GM21723 (cell line): ENCODE measurements around the gene PTPRM.

Experiments
- ATAC-seq: cut with Tn5 transposase; IDR thresholded peaks from one replicate; pipeline ENCODE4 v1.9.1; 2021; ENCODE audit warnings: mild to moderate bottlenecking, moderate library complexity; ENCODE audit not compliant: unreplicated experiment

PTPRM gene

DNA sequence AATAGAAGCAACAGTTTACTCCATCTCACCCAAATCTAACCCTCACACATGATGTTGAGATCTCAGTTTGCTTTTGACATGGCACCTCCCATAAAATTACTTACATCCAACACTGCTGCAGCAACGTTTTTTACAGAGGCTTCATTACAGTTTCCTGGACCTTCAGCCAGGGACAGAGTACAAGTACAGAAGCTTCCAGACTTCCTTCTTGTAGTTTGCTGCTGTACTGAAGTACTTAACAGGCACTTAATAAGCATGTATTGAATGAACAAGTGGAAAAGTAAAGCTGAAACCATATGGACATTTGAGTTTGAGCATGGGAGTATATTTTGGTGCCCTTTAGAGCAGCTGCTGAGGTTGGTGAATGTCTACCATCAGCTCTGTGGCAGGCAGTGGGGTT lies 514.2 kb downstream of the PTPRM start:
- ATAC-seq, result no peak

DNA sequence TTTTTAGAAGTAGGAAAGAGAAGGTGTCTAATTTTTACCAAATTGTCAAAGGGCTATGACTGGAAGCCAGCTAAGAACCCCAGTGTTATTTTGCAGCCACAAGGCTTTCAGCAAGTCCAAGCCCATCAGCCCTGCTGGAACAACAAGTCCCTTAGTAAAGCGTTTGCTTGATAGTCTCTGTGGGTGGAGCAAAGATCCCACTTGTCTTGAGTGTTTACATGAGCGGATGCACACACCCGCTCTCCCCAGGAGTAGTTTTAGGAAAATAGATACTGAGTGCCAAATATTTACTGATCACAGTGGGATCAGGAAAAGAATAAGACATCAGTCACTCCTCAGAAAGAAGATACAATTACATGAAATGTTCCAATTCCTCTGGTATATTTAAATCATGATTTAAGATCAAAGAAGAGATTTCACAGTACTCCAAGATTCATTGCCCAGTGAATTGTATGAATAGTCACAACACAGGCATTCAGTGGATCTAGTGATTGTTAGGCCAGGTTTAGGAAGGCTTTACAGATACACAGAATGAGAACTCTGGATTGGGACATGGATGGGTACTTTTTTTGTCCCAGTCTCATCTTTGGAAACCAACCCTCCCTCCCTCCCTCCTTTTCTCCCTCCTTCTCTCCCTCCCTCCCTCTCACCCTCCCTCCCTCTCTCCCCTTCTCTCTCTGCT lies 514.9 kb downstream of the PTPRM start:
- no peak for ATAC-seq

DNA sequence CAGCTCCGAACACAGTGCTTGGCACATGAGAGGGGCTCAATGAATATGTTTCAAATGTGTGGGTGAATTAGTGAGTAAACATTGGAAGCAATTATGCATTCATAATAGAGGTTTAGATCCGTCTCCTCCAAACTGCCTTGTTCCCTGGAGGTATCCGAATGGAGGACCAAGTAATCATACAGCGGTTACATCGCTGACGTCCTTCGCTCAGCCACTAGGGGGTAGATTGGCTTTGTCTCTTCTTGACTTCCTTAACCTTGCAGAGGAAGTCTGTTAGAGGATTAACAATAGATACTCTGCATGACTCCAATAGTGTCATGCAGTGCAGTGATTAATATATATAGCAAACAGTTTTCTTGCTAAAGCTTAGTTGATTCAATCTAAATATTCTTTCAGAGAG lies 517.0 kb downstream of the PTPRM start:
- ATAC-seq, result no peak

DNA sequence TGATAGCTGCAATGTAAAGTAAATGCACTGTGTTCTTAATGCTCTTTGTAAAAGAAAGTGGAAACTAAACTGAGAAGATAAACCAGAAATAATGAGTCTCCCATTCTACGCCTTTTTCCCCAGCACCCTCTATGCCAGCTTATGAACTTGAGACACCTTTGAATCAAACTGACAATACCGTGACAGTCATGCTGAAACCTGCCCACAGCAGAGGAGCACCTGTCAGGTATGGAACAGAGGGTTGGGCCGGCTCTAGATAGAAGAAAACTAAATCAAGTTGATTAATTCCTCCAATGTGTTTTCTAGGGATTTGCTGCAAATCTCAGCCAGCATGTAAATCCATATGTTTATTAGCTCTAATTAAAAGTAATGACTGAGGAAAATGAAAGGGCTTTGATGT lies 521.5 kb downstream of the PTPRM start:
- ATAC-seq, result no peak

DNA sequence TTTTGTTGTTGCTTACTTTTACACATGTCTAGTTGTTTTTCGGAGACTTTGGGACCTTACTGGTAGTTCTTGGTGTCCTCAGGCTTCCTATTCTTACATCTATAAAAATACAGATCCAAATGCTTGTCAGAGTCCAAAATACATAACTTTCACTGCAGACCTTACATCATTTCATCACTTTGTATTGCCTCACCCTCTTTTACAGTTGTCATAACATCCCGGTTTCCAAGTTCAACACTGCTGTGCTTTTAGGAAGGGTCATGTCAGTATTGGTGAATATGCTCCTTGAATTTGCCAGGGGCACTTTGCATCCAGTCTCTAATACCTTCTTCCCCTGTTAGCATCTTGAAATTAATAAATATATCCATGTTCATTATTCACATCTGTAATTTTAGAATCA lies 523.9 kb downstream of the PTPRM start:
- ATAC-seq, result no peak

DNA sequence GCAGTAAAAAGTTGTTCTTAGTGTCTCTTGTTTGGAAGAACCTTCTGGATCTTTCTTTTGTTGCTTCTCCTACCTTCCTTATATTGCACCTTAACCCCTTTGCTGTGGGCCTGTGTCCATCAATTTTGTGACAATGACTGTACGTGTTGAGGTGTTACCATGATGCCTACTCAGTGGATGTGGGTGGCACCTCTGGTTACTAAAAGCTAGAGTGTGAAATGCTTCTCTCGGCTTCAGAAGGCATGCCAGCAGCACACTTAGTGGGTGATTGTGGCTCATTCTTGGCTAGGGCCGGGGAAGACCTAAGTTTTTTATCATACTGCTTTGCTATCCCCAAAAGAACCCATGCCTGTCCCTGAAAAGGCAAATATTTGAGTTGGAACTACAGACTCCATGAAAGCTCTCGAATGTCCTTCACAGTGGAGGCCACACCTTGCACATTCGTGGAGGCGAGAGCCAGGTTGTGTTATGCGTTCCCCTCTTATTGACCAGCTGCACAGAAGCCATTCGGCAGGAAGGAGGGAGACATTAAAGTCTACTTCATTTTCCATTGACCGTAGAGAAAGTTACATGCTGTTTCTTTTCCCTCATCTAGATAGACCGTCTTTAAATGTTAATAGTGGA lies 528.9 kb downstream of the PTPRM start:
- no peak for ATAC-seq

DNA sequence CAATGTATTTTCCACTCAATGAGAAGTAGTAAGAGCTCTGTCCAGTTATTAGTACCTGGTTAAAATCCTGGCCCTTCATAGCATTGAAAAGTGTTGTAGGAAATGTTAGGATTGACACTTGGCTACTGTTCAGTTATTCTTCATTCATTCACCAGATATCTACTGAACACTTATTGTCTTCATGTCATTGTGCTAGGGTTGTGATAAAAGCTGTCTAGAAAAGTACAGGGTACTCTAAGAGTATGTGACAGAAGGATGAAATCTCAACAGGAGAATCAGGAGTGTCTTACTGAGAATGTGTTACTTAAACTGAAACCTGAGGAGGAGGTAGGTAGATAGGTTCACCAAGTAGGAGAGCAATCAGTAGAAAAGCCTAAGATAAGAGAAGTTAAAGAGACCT lies 530.3 kb downstream of the PTPRM start:
- ATAC-seq, result no peak

DNA sequence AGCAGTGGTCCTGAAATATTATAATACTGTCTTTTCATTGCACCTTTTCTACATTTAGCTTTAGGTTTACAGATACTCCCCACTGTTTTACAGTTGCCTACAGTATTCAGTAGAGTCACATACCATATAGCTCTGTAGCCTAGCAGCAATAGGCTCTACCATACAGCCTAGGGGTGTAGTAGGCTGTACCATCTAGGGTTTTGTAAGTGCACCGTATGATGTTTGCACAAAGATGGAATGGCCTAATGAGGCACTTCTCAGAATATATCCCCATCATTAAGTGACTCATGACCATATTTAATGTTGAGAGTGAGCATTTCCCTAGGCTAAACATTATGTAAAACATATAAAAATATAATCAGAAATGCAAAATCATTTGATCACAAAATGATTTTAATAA lies 530.8 kb downstream of the PTPRM start:
- ATAC-seq, result no peak

DNA sequence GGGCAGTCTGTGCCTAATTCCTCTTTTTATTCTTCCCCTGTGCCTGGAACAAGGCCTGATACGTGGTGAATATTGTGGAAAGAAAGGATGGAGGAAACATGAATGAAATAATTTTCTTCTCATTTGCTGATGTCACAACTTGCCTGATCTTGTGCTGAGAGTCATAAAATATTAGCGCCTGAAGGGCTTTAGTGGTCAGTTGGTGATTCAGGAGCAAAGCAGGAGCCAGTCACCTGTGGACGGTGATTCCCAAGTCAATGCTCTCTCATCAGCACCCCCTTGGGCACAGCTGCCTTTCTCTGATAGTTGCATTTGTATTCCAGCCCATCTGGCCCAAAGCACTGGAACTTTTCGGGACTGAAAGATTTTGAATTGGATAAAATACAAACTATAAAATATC lies 539.5 kb downstream of the PTPRM start:
- no peak for ATAC-seq

DNA sequence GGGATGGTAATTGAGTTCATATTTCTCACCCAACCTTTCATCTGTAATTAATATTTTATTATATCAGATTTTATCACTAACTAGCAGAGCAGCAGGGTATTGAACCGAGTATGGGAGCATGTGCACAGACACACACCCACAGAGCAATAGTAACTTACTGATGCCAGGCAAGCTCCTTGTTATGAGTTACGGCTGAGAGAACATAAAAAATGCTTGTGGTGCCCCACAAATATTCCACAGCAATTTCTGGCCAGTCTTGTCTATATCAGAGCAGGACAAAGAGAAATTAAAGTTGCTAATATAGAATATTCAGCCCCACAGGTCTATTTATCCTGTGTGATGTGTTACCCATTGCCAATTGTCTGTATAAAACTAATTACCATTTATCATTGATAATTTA lies 540.3 kb downstream of the PTPRM start:
- no peak for ATAC-seq

DNA sequence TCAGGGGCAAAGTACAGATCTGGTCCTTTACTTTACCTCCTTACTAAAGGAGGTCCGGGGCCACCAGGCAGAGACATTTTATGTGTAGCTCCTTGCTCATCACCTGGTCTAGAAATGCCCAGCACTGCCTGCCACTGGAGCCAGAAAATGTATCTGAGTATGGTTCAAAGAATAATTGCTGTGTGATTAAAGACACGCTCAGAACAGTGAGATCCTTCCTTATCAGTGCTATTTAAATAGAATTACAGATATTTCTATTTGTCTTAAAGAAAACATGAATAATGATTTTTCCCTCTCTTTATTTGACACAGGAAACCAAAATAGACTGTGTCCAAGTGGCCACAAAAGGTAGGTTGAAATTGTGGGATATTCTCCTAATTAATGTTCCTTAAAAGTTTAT lies 547.4 kb downstream of the PTPRM start:
- no peak for ATAC-seq

DNA sequence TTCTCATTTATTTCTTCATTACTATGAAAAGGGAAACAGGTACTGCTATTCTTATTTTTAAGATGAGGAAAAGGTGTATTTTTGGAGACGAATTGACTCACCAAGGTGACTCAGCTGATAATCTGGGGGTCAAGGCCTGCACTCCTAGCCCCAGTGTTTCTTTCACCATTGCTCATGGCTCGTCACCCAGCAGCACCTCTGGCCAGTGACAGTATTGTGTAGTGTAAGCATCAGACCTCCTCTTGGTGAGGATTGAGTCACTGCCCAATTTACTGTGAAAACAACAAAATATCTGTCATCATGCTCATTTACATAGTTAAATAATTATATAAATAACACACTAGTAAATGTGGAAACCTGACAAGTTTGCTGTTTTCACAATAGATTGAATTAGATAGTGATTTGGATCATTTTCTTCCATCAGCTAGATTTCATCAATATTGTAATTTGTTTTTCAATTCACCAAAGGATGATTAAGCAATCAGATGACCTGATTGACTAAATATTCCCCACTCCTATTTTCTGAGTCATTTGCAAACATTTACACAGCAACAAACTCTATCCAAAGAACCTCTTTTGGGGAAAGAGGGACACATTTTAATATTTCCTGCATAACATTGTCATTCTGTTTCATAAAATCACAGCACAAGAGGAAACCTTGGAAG lies 549.4 kb downstream of the PTPRM start:
- ATAC-seq, result no peak

DNA sequence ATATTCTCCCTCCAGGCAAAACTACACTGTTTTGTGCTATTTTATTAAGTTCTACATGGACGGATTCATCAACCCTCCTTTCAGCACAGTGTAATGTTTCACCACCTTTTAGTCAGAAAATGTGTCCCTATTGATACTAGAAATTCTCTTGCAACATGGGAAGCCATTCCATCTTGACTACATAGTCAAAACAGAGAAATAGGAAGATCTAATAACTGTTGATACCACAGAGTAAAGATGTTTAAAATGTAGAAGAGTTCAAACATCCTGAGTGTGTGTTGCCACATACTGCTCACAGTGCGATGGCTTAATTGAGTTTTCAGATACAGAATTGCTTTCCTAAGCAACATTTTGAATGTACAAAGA lies 549.9 kb downstream of the PTPRM start:
- ATAC-seq, result no peak

DNA sequence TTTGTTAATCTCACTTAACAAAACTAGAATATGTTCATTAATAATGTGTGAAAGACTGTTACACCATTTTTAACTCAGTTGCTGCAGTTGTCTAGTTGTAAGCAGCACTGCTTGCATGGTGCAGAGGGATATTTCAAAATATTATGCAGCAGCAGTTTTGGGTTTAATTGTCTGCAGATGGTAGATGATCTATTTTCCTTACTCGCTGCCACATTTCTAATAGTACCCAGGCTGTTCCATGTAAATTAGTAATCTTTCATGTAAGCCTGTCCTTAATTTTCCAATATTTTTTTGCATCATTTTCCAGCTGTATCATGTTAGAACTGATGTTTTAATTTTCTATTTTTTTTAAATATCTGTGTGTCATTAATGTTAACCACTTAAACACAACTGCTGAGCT lies 554.0 kb downstream of the PTPRM start:
- no peak for ATAC-seq

DNA sequence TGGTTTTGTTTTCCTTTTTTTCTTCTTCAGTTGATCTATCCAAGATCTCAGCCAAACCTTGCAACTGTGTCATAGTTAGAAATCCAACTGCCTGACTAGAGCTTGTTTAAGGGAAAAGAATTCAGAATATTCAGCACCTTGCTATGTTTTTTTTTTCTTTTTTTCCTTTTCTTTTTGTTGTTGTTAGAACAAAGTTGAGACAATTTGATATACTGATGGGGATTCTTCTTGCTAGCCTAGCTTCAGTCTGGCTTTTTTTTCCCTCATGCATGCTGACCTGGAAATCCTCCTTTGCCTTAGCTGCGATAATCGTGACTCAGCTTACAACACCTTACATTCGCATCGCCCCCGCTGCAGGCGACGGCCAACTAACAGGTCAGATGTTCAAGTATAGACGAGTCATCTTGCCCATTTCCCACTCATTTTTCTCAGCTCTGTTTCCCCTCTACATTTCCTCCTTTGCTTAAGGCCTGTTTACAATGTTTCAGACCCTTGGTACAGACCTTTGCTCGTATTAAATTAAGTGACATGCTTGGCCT lies 554.9 kb downstream of the PTPRM start:
- ATAC-seq, result no peak

DNA sequence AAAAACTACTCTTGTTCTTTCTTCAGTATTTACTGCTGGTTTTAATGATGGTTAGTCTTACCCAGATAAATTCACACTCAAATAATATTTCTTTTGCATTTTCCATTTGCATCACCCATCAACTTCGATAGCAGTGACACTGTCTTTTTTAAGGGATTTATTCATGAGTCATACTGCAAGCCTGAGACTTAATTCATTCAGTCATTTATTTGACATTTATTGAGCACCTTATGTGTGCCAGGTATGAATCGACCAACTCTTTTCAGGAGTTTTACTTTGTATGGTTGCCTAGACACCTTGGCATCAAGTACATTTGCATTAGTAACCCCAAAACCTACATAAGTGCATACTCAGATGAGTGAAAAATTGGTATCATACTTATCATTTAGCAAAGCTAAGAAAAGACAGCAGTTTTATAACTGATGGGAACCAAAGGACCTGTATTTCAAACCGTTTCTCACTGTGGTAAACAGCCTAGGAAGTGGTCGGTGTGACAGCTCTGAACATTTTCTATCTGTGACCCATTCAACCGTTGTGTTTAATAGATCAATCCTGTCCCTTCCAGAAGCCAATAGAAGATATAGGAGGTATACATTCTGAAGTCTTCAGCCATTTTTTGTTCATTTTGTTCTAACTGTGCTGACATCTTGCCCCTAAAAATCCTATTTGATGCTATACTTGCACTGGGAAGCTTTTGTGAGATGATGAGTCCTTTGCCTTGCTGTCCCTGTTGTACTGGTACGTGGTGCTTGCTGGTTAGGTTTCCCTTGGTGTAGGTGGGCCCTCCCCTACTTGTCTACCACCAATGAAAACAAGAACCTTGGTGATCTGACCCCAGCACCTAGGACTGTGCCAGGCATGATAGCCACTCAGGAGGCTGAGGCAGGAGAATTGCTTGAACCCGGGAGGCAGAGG lies 557.4 kb downstream of the PTPRM start:
- no peak for ATAC-seq

DNA sequence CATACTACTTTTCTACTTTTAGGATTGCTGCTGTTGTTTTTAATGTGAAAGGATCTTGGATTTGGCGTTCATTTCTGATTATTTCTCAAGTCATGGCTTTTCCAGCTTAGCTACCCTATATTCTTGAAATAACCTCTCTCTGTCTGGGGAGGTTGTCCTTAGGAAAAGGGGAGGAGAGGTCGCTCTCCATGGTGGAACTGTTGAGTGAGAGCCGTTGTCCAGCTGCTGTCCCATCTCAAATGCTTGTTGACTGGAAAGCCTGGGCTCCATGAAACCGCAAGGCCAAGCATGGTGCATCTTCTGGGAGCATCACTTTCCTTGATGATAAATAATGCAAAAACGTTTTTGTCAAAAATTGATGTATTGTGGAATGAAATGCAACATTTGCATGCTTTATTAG lies 563.0 kb downstream of the PTPRM start:
- no peak for ATAC-seq

DNA sequence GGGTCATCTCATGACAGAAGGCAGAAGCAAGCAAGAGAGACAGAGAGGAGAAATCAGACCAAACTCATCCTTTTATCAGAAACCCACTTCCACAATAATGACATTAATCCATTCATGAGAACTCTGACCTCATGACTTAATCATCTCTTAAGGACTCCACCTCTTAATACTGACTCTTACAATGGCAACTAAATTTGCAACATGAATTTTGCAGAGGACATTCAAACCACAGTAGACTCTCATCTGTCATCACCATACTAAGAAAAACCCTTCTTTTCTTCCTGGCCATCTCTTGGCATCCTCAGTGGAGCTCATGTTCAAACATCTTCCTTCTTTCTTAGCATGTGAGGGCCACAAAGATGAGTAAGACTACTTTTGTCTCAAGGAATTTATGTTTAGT lies 565.9 kb downstream of the PTPRM start:
- ATAC-seq, result no peak

DNA sequence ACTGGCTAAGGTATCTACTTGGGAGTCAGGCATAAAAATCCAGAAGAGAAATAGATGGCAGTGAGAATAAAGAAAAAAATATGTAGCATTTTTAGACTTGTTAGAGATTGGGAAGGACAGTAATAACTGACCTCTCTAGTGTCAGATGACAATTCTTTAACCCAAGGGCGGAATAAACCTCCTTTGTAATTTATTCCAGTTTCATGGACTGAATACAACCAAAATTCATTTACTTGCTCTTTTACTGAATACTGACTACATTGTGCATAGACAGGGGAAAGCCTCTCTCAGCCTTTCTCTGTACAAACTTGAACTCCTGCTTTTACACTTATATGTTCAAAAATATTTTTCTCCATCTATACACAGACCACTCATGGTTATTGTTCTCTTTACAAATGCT lies 566.8 kb downstream of the PTPRM start:
- ATAC-seq, result no peak

DNA sequence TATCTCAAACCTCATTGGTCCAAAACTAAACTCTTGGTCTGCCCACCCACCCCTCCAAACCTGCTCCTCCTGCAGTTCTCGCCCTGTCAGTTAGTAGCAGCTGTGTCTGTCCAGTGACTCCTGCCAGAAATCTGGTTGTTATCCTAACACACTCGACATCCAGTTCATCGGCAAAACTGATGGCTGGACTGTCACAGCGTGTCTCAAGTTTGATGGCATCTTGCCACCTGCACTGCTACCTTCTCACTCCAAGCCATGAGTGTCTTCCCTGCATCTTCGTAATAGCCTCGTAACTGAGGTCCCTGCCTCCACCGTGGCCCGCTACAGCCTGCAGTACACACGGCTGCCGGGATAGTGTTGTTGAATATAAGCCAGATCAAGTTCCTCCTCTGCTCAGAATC lies 572.0 kb downstream of the PTPRM start:
- ATAC-seq, result no peak

DNA sequence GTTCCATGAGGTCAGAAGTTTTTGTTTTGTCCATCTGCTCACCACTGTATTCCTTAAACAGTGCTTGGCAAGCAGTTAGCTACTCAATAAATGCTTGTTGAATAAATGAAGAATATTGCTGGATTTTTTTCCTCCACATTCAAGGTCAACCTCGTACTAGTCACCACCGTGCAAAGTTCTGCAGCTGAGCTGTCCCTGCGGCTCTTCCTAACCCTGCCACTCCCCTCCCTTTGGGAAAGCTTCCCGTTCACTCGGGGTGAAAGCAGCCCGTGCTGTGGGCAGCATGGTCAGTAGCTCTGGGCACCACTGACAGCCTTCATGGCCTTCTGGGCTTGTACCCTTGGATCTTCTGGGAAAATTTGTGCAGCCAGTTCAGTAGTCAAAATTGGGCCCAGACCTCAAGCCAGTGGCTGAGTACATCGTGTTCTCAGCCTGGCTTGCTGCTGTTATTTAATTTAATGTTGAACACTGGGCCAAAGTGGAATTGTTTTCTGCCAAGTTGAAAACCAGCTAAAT lies 572.8 kb downstream of the PTPRM start:
- ATAC-seq, result no peak
